Gastroesophageal sphincter (tissue), 3 donors: Measurements from ENCODE around the gene GNS.

Experiments
- EP300 ChIP-seq: sonication (generic); formaldehyde crosslinking; IDR thresholded peaks from one replicate; pipeline ENCODE4 v1.6.1; 2017; ENCODE audit warnings: antibody characterized with exemption, mild to moderate bottlenecking
- POLR2A ChIP-seq, 2 donors: fragments of 450-650 bp; IDR thresholded peaks; one replicate each; pipeline ENCODE4 v1.6.1; 2017; ENCODE audit warnings: antibody characterized with exemption in 2 of 2, mild to moderate bottlenecking in 2 of 2, moderate library complexity in 1 of 2
- POLR2AphosphoS5 ChIP-seq: sonication (generic); formaldehyde crosslinking; IDR thresholded peaks from one replicate; pipeline ENCODE4 v1.6.1; 2017; ENCODE audit warnings: antibody characterized with exemption
- TF ChIP-seq, protein P1 (sequence below), 4 experiments: fragments of 200-600 bp in 2 of 4; fragments of 450-650 bp in 2 of 4; sonication (generic) in 1 of 4; IDR thresholded peaks; one replicate each; pipeline ENCODE4 v1.5.1; 2017 to 2019; ENCODE audit warnings: antibody characterized with exemption in 4 of 4, mild to moderate bottlenecking in 2 of 4, moderate library complexity in 2 of 4

DNA sequence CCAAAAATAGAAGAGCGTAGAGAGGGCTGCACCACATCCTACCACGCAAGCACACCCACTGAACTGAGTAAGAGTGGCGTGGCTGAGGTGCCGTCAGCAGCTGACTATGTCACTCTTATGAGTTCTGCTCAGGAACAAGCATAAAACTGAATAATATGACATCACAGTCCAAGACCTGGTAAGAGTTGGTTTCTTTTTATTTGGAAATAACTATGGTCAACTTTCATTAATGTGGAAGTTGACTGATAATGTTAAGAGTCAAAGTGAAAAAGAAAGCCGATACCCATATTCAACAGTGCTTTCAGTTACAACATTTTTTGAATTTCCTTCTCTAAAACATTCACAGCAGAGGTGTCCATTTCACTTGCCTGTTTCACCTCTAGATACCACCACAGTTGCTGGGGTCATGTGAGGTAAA, 44.6 kb downstream of the GNS start:
- TF ChIP-seq, protein P1, sequence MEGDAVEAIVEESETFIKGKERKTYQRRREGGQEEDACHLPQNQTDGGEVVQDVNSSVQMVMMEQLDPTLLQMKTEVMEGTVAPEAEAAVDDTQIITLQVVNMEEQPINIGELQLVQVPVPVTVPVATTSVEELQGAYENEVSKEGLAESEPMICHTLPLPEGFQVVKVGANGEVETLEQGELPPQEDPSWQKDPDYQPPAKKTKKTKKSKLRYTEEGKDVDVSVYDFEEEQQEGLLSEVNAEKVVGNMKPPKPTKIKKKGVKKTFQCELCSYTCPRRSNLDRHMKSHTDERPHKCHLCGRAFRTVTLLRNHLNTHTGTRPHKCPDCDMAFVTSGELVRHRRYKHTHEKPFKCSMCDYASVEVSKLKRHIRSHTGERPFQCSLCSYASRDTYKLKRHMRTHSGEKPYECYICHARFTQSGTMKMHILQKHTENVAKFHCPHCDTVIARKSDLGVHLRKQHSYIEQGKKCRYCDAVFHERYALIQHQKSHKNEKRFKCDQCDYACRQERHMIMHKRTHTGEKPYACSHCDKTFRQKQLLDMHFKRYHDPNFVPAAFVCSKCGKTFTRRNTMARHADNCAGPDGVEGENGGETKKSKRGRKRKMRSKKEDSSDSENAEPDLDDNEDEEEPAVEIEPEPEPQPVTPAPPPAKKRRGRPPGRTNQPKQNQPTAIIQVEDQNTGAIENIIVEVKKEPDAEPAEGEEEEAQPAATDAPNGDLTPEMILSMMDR (IDR thresholded peaks at IDR 0.05), result no peak
- TF ChIP-seq POLR2A (IDR thresholded peaks at IDR 0.05), result no peak
- no peak for TF ChIP-seq EP300
- TF ChIP-seq POLR2AphosphoS5, result no peak
